Central memory CD4-positive, alpha-beta T cell (primary cell): ENCODE results near the gene PYGB.
A peak's percentile ranks its signal among the peaks of the same experiment; 100 is the strongest.
"Not testable (repeated sequence)": the region's sequence is repeated elsewhere in the genome, so short reads cannot be mapped to it uniquely, and the experiment has no call there.

ENCODE experiments used
- DNase-seq: peaks from one replicate; pipeline ENCODE4 v3.0.0; 2022

The PYGB gene

DNA sequence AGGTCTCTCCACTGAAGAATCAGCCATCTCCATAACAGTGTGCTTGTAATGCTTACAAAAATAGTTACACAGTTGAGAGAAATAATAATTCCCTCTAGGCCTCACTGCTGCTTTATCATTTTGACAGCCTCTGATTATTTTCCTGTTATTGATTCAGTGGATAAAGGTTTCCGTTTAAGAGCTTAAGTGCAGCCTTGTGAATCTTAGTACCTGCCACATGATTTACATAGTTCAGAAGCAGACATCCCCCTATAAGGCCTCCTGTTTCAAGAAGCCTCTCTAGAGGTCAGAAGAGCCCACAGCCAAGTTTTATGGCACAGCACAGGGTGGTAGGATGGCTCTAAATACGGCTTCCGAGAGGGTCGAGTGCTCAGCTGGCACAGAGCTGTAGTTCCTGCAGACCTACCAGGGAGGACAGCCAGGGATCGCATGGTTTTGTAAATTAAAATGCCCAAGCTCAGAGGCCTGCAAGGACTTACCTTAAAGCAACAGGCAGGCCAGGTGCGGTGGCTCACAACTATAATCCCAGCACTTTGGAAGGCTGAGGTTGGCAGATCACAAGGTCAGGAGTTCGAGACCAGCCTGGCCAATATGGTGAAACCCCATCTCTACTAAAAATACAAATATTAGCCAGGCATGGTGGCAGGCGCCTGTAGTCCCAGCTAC is 17.6 kb upstream of the PYGB start:
- no peak for DNase-seq

DNA sequence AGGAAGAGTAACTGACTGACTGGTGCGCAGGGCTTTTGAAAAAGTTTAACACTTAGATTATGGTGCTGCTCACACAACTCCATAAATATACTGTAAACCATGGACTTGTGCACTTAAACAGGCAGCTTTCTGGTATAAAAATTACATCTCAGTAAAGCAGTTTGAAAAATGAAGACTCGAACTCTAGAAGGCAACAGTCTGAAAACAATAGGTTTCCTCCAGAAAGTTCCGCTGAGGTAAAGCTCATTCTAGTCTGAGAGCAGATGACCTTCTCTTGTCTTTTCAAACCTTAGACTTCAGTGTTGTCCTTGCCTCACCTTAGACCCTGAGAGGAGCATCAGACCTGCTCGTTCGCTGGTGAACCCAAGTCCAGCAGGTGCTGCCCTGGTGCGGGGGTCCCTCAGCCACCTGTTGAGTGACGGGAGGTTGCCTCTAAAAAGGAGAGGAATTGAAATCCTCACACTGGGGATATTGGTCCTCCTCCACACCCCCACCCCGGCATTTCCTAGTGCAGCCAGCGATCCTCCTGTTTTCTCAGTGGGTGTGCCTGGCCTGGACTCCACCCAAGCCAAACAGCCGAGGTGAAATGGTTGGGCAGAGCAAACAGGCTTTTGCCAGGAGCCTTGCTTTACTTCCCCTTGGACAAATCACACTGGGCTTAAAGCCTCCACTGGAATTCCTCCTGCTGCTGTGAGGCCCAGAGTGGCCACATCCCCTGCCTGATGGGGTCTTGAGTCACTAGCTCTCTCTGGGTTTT is 14.7 kb upstream of the PYGB start:
- no peak for DNase-seq

DNA sequence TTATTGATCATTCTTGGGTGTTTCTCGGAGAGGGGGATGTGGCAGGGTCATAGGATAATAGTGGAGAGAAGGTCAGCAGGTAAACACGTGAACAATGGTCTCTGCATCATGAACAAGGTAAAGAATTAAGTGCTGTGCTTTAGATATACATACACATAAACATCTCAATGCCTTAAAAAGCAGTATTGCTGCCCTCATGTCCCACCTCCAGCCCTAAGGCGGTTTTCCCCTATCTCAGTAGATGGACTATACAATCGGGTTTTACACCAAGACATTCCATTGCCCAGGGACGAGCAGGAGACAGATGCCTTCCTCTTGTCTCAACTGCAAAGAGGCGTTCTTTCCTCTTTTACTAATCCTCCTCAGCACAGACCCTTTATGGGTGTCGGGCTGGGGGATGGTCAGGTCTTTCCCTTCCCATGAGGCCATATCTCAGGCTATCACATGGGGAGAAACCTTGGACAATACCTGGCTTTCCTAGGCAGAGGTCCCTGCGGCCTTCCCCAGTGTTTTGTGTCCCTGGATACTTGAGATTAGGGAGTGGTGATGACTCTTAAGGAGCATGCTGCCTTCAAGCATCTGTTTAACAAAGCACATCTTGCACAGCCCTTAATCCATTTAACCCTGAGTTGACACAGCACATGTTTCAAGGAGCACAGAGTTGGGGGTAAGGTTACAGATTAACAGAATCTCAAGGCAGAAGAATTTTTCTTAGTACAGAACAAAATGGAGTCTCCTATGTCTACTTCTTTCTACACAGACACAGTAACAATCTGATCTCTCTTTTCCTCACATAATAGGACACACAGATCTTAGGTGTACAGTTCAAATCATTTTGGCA is 13.7 kb upstream of the PYGB start:
- DNase-seq, result not testable (repeated sequence)

DNA sequence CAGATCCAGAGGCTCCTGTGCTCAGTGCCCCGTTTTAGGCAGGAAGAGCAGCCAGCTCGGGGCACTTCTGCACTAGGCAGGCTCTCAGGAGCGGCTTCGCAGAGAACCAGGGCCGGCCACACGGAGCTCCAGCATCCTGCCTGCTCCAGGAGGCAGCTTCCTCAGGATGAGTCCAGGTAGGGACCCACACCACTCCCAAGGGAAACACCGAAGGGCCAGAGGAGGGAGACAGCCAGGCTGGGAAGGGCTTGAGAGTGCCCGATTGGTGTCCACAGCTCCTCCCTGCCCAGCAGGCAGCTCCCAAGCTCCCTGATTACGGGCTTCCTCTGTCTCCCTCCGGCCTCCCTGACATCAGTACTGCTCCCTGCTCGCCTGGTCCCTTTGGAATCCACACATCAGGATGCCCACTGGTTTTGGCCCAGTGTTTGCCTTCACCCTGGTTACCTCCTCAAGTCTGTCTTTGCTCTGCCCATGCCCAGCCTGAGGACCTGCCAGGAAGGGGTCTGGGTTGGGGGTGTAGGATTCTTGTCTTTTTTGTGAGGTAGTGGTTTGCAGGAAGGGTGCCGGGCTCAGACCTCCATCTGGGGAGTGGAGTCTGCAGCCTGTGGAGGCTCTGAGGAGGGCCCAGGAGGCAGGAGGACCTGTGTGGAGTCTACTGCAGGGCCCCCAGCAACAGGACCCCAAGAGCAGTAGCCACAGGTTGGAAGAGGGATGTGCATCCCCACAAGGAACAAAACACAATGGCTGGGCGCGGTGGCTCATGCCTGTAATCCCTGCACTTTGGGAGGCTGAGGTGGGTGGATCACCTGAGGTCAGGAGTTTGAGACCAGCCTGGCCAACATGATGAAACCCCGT is 11.2 kb upstream of the PYGB start:
- no peak for DNase-seq

- DNase-seq, result no peak
Measured at GRCh38 chr20:25237610-25238318, 10.1 kb upstream of the PYGB start.

GRCh38 chr20:25238319-25239037 is 9.4 kb upstream of the PYGB start:
- DNase-seq, result no peak

DNA sequence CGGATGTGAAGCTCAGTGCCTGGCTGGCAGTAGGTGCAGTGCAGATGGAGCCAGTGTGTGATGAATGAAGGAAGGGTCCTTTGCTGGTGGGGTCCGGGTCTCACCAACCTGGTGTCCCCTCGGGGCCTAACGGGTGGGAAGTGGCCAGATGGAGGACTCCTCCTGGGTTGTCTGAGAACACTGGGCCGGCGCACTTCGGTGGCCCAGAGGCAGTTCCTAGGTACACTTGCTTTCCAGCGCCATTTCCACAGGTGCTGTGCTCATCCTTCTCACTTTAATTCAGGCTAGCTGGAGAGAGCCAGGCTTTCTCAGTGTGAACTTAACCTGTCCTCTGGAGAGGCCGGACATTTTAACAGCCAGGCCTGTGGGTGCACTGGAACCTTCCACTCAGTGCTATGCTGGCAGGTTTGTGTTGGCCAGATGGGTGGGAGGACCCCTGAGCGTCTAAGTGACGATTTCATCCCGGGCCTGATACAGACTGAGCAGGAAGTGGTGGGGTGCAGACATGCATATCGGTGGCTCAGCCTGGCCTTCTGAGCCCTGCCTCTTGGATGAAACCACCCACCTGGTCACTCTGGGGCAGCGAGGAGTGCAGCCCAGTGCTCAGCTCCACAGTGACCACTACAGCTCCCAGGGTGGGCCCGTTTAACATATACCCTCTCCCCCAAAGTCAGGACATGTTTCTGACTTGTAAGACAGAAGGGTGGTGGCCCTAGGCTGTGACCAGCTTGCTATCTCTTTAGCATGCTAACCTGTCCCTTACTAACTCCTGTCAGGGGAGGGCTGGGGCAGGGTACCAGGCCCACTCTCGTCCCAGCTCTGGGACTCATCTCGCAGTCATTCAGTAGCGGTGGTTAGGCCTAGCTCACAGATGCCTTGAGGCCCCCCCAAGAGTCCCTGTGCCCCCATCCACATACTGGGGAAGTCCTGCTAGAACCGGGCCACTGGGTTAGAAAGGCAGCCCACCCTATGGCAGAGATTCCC is 8.2 kb upstream of the PYGB start:
- no peak for DNase-seq

DNA sequence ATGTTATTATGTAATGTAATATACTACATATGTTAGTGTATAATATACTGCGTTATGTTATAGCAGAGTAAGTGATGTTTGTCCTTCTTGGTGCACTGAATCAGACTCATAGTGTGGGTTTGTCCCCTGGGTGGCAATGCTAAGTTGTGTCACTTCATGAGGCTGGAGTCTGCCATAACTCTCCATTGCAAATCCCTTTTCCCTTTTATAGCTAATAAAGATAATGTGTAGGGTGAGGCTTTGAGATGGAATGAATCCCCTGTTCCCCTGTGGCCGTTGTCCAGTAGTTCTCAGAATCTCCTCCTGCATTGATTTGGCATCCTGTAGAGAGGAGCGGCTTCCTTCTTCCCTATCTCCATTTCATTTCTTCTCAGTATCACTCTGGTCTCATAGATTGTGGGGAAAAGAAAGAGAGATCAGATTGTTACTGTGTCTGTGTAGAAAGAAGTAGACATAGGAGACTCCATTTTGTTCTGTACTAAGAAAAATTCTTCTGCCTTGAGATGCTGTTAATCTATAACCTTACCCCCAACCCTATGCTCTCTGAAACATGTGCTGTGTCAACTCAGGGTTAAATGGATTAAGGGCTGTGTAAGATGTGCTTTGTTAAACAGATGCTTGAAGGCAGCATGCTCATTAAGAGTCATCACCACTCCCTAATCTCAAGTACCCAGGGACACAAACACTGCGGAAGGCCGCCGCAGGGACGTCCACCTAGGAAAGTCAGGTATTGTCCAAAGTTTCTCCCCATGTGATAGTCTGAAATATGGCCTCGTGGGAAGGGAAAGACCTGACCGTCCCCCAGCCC is 6.8 kb upstream of the PYGB start:
- not testable (repeated sequence) for DNase-seq

DNA sequence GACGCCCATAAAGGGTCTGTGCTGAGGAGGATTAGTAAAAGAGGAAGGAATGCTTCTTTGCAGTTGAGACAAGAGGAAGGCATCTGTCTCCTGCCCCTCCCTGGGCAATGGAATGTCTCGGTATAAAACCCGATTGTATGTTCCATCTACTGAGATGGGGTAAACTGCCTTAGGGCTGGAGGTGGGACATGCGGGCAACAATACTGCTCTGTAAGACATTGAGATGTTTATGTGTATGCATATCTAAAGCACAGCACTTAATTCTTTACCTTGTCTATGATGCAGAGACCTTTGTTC is 6.3 kb upstream of the PYGB start:
- not testable (repeated sequence) for DNase-seq

- no peak for DNase-seq
Measured at GRCh38 chr20:25242231-25242630, 5.7 kb upstream of the PYGB start.

- no peak for DNase-seq
Measured at GRCh38 chr20:25243416-25243979, 4.4 kb upstream of the PYGB start.

GRCh38 chr20:25244976-25245375 is 2.9 kb upstream of the PYGB start:
- no peak for DNase-seq

- DNase-seq, result no peak
Measured at GRCh38 chr20:25245461-25245860, 2.4 kb upstream of the PYGB start.

GRCh38 chr20:25246182-25246999 is 1.5 kb upstream of the PYGB start:
- no peak for DNase-seq

DNA sequence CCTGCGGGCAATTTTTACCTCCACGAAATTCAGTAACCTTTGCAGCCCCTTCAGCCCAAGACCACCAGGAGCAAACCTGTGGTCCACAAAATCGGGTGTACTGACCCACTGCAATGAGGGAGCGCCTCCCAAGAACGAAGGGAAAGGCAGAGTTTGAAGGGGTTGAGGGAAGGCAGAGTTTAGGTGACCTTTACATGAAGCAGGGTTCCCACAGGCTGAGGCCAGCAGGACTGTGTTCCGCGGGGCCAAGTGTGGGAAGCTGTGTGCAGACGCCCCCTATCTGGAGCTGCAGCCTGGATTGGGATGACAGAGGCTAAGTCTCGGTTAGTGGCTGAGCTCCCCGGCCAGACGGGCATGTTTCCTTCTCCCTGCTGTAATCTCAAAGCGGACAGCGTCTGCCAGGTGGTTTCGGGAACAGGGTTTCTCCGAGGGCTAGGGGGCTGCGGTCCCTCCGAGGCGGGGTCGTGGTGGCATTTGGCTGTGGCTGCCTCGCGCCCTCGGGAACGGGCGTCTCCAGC is 826 bp upstream of the PYGB start:
- DNase-seq, result peak; percentile 5

DNA sequence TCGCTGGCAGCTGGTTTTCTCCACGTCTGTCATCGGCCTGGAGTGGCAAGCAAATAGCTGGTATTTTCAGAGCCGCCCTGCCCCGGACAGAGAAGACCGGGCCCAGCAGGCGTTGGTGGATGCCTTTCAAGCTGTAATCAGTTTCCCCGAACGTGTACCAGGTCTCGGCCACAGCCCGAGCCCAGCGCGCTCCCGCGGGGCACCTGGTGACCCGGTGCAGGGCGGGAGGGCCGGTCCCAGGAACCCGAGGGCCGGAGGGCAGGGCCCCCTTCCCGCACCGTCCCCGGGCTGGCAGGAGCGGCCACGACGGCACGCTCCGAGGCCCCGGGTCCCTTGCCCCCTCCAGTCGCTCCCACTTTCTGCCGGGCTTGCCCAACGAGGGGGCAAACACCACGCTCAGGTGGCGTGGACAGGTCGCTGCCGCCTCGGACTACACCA is 348 bp upstream of the PYGB start:
- DNase-seq, result no peak

GRCh38 chr20:25248786-25249172 is 894 bp downstream of the PYGB start:
- DNase-seq, result no peak
